ENCODE results near the gene F3.

F3 gene

DNA sequence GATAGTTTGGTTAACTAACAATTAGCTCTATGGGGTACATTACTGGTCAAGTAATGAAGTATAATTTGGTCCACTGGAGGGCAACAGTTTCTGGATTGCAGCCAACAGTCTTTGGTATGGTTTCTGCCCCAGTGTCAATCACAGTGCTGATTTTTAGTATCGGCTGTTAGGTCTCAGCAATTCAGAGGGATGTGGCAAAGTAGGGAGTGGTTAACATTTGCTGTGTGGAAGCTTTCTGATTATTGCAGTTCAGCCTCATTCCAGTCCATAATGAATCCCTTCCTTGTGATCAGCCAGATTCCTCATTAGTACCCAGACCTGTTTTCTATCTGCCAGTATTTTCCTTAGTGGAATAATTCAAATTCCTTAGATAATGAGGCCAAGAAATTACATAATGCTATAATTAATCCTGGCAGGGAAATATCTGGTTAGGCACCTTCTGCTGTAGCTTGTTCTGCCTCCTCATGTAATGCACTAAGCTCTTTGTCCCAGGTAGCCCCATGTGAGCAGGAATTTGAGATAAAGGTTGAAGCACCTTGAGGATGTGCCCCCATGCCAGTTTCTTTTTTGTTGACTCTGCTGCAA lies 14.0 kb downstream of the F3 start:
- no peak for DNase-seq (ENCODE audit: low read depth)

DNA sequence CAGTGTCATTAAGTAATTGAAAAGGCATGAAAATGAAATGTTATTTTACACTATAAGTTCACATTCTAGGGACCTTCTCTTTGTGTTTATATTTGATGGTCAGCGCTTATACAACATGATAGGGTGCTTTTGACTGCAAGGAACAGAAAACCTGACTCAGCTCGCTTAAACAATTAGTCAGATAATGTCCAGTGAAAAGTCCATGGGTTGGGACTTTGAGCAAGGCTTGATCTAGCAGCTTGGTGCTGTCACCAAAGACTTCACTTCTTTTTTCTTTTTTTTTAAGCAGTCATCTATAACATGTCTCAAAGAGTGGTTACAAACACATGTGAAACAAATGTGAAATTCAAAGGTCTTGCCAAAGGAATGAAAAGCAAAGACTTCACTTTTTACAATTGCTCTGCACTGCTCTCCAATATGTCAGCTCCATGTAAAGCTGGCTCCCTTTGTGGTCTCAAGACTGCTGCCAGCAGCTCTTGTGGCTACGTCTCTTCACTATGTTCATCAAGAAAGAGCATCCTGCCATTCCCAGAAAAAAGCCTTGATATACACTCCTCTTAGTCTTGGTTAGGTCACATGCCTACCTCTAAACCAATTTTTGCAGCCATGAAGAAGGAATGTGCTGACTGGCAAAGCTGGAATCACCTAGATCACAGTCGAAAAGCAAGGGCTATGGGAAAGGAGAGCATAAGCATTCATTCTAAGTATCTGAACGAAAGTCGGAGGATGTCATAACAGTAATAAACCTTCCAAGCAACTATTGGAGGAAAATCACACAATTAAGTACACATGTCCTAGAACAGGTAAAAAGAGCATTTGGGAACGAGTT lies 15.2 kb downstream of the F3 start:
- DNase-seq (ENCODE audit: low read depth), result no peak

DNA sequence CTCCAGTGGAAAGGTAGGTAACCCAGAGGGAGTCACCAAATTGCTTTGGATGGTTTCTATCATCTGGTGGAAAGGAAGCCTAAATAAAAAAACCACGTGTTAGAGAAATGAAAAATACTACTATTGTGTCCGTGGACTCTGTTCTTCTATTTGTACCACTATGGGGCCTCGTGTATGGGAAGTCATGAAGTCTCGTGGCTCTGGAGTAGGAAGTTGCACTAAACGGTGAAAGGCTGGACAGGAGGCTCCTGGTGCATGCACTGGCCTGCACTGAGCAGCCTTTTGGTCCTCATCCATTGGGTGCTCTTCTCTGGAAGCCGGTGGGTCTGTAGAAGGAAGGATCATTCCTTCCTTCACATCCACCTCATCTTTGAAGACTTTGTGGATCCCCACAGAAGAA lies 17.0 kb downstream of the F3 start:
- DNase-seq (ENCODE audit: low read depth), result no peak

DNA sequence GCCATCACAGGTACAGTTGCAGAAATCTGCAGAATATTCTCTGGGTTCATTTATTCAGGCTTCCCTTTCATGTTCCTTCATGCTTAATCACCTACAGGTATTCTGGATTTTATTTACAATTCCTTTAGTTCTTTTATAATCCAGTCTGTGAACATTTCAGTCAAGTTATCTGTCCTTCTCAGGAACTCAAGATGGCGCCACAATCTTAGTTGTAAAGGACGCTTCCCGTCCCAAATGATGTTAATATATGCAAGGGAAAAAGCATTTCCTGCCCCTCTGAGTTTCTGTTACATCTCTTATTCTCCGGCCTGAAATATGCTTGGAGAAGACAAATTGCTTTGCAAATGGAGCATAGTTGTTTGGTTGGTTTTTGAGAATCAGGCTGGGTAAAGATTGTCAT lies 19.3 kb downstream of the F3 start:
- DNase-seq (ENCODE audit: low read depth), result no peak

DNA sequence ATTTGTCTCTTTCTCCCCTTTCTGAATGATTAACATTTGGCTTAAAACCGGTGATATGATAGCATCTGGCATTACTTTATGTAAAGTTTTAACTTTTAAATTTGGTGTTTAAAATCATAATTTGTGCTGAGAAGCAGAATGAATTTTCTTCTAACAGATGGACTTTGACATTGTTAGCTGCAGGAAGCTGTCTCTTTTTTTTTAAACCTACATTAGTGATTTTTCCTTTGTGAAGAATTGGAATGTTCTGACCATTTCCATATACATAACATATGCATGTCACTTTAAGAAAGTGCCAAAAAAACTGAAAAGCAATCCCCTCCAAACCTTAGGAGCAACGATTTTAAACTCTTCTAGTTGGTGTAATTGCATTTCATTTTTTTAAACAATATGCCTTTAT lies 22.2 kb downstream of the F3 start:
- DNase-seq (ENCODE audit: low read depth), result no peak

DNA sequence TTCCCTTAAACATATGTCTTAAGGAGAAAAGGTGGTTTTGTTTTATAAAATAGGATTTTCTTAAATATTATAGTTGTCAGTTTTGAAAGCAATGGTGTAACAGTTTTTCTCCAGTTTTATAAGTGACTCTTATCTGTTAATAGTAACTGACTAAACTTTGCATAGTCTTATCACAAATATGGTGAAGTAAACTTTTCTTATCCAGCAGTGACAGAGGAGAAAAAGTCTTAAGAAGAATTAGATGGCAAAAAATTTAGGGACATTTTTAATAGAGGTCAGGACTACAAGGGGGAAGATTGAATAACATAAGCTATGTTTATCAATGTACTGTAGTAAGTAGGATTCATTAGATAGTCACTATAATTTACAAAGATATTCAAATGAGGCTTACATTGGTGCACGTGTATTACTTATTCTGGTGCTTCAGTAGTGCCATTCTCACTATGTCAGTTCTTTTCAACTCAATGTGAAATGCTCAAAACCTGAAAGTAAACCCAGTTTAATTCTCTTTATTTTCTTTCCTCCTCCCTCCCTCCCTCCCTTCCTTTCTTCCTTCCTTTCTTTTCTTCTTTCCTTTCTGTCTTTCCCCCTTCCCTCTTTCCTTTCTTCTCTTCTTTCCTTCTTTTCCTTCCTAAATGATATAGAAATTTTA lies 26.1 kb downstream of the F3 start:
- no peak for DNase-seq (ENCODE audit: low read depth)

DNA sequence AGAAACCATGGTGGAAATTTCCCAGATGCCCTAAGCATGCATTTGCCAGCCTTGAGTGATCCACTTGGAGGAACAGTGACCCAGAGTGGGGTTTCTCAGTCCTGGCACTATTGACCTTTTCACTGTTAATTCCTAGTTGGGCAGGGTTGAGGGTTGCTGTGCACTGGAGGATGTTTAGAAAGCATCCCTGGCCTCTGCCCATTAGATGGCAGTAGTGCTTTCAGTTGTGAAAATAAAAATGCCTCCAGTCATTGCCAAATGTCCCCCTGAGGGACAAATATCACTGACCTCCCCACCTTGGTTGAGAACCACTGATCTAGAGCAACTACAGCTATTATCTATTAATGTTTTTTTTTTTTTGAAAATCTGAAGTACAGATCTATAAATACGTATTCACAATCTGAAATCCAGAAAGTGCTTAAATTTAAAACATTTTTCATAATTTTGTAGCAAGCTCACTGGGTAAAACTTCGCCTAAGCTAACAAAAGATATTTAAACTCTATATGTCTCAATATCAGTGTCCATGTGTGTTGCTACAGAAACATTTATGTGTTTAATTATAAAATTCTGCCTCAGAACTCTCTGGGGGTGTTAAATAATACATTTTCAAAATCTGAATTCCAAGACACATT lies 27.3 kb downstream of the F3 start:
- no peak for DNase-seq (ENCODE audit: low read depth)

DNA sequence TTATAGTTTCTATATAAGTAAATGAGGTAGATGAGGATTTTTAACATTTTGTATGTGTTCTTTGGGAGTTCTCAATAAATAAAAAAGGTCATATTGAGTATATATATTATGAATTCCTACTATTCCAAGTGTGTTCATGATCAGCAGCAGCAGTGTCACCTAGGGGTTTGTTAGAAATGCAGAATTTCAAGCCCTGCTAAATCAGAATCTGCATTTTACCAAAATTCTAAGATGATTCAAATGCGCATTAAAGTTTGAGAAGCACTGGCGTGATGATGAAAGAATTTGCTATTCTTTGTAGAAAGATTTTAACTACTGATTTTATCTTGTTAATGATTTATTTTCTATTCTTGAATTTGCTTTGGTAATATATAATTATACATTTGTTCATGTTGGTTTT lies 28.7 kb downstream of the F3 start:
- DNase-seq (ENCODE audit: low read depth), result no peak

DNA sequence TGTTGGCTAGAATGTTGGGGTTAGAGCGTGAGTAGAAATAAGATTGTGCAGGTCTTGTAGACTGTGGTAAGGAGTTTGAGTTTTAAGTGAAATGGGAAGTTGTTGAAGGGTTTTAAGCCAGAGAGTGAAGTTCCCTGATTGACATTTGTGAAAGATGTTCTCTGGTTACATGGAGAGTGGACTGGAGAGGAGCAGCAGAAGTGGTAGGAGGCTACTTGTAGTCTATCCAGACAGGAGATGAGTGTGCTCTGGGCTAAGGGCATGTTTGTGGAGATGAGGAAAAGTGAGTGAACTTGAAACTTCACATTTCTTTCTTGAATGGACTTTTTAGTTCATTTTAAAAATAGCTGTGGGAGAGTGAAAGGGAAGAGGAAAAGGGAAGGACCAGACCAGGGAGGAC lies 37.0 kb downstream of the F3 start:
- no peak for DNase-seq (ENCODE audit: low read depth)

DNA sequence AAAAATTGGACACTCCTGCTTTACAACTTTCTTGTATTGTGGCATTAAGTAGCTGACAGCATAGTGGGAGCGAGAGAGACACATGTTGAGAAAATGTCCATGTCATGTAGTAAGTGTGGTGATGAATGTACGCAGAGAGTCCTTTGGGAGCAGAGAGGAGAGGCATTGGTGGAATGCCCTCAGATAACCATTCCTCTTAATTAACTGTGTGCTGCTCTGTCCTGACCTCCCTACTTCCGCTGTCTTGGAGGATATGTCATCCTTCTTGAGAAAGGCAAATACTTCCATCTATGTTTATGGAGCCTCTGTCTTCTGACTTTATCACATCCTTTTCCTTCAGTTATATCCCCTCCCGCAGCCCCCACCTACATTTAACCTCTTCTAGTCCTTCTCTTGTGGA lies 38.4 kb downstream of the F3 start:
- DNase-seq (ENCODE audit: low read depth), result no peak

DNA sequence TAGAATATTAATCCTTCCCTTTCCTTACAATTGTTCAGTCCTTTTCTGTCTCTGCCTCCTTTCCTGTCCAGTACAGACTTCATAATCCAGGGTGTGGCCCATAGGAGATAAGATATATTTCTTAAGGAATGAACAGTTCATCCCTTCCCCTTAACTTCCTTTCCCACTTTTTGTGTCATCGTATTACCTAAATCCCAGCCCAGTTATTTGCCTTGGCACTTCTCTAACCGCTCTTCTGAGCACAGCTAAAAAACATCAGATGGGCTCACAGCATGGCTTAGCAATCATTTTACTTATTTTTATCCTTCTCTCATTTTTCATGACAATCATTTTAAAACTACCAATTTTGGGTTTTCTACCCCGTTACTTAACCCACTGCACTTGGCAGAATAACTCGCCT lies 39.6 kb downstream of the F3 start:
- no peak for DNase-seq (ENCODE audit: low read depth)

DNA sequence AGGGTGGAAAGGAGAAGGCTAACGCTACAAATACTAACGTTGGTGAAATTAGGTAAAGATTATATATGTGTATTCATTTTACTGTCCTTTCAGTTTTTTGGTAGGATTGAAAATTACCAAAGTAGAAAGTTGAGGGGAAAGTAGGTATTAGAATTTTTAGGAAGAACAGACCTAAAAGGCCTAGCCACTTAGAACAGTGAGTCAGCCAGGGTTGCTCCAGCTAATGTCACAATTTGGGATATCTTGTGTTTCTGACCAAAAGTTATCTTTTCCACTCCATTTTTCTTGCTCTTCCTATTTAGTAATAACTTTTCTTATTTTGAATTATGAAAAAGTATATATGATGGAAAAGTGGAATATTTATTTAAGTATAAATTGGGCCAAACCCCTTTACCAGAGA lies 40.1 kb downstream of the F3 start:
- DNase-seq (ENCODE audit: low read depth), result no peak

DNA sequence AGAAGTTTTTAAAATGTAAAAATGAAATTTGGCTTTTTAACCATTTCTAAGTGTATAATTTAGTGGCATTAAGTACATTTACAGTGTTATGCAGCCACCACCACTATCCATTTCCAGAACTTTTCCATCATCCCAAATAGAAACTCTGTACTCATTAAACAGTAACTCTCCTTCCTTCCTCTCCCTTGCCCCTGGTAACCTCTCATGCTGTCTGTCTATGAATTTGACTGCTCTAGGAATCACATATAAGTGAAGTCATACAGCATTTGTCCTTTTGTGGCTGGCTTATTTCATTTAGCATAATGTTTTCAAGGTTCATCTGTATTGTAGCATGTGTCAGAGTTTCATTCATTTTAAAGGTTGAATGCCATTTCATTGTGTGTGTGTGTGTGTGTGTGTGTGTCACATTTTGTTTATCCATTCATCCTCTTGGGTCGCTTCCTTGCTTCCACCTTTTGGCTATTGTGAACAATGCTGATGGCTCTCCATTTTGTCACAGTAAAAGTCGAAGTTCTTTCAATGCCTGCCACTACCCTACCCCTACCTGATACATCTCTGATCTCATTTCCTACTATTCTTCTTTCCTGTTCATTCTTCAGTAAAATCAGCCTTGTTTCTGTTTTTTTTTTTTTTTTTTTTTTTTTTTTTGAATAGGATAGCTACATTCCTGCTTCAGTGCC lies 45.3 kb downstream of the F3 start:
- no peak for DNase-seq (ENCODE audit: low read depth)

DNA sequence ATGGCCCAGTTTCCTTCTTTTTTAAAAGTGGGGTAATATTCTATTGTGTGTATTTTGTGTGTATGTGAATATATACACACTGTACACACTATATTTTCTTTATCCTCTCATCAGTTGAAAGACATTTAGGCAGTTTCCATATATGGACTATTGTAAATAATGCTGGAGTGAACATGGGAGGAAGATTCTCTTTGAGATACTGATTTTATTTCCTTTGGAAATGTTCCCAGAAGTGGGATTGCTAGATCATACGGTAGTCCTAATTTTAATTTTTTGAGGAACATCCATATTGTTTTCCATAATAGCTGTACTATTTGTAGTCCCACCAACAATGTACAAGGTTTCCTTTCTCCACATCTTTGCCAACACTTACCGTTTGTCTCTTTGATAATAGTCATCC lies 51.0 kb downstream of the F3 start:
- no peak for DNase-seq (ENCODE audit: low read depth)

DNA sequence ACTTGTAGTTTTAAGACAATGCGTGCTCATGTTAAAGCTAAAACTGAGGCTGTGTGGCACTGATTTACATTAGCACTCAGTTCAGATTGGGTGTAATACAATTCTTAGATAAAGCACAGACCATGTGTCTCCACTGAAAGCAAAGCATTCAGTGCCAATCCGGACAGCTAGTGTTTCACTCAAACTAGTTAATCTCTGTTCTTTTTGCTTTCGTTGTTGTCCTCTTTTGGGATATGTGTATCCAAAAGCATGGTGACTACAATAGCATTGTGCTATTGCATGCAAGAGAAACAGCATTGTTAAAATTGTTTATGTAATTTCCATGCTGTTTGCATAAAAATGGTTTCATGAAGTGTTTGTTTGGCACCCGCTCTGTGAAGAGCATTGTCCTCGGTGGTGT lies 54.6 kb downstream of the F3 start:
- DNase-seq (ENCODE audit: low read depth), result no peak

DNA sequence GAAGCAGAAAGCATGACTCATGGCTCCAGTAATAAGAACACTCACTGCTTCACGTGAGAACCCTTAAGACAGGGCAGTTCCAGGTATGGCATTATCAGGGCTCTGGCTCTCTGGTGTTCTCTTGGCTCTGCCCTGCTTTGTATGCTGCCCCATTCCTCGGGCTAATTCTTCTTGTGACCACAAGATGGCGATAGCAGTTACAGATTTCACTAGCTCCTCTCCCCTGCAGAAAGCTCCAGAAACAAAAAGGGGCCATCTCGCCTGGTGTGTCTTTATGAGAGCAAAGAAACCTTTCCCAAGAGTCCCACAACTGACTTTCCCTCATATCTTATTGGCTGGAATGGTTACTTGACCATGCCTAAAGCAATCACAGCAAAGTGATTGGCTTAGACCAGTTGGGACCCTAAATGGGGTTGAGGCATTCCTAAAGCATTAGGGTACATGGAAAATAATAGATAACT lies 60.1 kb downstream of the F3 start:
- no peak for DNase-seq (ENCODE audit: low read depth)

DNA sequence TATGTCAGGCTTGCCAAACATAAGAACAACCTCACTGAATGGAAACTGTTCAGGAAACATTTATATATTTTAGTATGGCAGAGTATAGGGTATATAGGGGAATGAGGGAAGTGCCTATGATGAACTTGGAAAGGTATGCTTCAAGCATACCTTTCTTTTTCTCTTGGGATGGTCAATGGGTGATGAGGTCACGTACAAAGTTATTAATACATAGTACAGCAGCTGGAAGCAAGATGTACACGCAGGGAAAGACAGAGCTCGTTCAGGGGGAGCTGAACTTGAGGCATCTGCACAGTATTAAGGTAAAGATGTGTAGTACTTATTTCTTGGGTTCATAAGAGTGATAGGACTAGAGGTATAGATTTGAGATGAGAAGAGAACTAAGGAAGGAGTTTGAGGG lies 61.9 kb downstream of the F3 start:
- DNase-seq (ENCODE audit: low read depth), result no peak
